ENCODE data around the gene IQGAP2. TPM values are rescaled to one million over a fixed set of nuclear protein-coding genes. Genes with fewer than 3 reads are reported as not detected.
A peak's percentile ranks its signal among the peaks of the same experiment; 100 is the strongest.

IQGAP2 gene
- total RNA-seq, 6 donors from 2014 or later: 24.3 to 57.6 (median 28.9) TPM

DNA sequence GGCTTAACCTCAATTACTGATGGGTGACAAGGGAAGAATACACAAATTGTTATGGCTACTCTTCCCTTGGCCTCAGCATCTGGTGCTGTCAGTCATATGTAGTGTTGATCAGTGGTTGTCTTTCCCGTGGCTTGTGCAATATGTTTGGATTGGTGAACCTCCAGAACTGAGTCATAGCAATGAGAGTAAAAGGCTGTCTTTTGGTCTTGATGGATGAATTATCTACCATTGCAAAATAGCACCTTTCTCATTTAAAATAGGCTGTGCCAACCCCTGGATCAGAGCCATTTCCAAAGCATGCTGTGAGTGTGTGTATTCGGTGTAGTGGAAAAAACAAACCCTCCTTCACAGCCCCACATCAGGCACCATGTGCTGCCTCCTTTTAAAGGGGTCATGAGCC, 298.2 kb downstream of the IQGAP2 start:
- Histone ChIP-seq H3K27ac (no peak overlapping the region), H3K36me3 (peaks cover 0 to 6% (median 3%) of the 10 kb centered on the region in 4 donors), H3K4me3 (no peak overlapping the region), H3K4me1 (peaks cover 0 to 3% (median 0%) of the 10 kb centered on the region in 4 donors), H3K27me3 (no peaks in the 10 kb centered on the region), H3K9me3 (no peaks in the 10 kb centered on the region)
- ATAC-seq (ENCODE audit: low FRiP score in 2 of 2) (no peak), DNase-seq (no peak)
- TF ChIP-seq POLR2A (IDR thresholded peaks at IDR 0.05): no peak
- no peak for TF ChIP-seq POLR2AphosphoS5 (IDR thresholded peaks at IDR 0.05)
- TF ChIP-seq, protein P1, sequence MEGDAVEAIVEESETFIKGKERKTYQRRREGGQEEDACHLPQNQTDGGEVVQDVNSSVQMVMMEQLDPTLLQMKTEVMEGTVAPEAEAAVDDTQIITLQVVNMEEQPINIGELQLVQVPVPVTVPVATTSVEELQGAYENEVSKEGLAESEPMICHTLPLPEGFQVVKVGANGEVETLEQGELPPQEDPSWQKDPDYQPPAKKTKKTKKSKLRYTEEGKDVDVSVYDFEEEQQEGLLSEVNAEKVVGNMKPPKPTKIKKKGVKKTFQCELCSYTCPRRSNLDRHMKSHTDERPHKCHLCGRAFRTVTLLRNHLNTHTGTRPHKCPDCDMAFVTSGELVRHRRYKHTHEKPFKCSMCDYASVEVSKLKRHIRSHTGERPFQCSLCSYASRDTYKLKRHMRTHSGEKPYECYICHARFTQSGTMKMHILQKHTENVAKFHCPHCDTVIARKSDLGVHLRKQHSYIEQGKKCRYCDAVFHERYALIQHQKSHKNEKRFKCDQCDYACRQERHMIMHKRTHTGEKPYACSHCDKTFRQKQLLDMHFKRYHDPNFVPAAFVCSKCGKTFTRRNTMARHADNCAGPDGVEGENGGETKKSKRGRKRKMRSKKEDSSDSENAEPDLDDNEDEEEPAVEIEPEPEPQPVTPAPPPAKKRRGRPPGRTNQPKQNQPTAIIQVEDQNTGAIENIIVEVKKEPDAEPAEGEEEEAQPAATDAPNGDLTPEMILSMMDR (IDR thresholded peaks at IDR 0.05): no peak
- WGBS, 2 donors: 73 to 82% methylated on average over 2 of the region's 2 CpGs

DNA sequence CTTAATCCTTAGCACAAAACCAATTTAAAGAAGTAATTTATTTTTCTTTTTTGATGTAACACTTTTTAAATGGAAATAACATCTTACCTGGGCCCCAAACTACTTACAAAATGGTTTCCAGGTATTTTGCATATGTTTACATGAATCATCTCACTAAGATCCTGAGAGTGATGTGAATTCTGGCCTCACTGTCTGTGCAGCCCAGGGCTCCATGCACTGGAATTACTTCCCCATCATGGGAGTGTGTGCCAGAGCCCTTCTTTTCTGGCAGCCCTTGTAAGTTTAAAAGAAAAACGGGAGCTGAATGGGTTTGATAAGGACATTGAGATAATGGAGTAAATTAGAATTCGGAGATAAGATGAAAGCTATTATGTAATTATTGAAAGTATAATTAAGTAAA, 300.6 kb downstream of the IQGAP2 start:
- DNase-seq (no peak), ATAC-seq (ENCODE audit: low FRiP score in 2 of 2) (no peak)
- H3K4me3 ChIP-seq: no peak overlapping the region
- H3K27ac ChIP-seq: no peak overlapping the region
- peaks cover 0 to 6% (median 3%) of the 10 kb centered on the region in 4 donors for H3K36me3 ChIP-seq
- TF ChIP-seq POLR2AphosphoS5 (IDR thresholded peaks at IDR 0.05): no peak
- no peak for TF ChIP-seq EP300 (IDR thresholded peaks at IDR 0.05)
- TF ChIP-seq POLR2A (IDR thresholded peaks at IDR 0.05): no peak
- TF ChIP-seq, protein P1 (IDR thresholded peaks at IDR 0.05): no peak
- no peaks in the 10 kb centered on the region for H3K4me1 ChIP-seq
- WGBS, 2 donors: 45 to 47% methylated on average over 2 of the region's 2 CpGs
- H3K27me3 ChIP-seq: no peaks in the 10 kb centered on the region
- H3K9me3 ChIP-seq: no peaks in the 10 kb centered on the region

DNA sequence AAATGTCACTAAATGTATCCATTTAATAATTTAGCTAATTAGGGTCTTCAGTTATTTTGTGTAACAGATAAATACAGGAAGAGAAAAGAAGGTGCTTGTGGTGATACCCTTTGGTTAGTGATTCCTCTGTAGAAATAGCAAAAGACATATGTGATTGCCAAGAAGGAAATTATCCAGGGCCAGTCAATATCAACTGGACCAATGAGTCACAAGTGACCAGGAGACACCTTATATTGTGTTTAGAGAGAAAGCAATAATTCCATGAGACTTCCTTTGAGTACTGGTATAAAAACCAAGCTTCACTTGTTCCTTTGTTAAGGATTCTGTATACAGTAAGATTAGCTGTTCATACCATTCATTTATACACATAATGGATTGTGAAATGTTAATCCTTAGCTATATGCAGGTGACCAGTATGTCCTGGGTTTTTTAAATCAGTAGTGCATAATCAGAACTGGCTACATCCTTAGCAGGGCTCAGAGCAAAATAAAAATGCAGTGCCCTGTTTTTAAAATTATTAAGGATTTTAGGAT, 301.1 kb downstream of the IQGAP2 start:
- no peak overlapping the region for H3K27ac ChIP-seq
- ATAC-seq (ENCODE audit: low FRiP score in 2 of 2) (no peak), DNase-seq (no peak)
- H3K9me3 ChIP-seq: no peaks in the 10 kb centered on the region
- no peaks in the 10 kb centered on the region for H3K27me3 ChIP-seq
- TF ChIP-seq, protein P1 (IDR thresholded peaks at IDR 0.05): no peak
- TF ChIP-seq POLR2A (IDR thresholded peaks at IDR 0.05) (no peak), EP300 (IDR thresholded peaks at IDR 0.05) (no peak), POLR2AphosphoS5 (IDR thresholded peaks at IDR 0.05) (no peak)
- no peak overlapping the region for H3K4me3 ChIP-seq
- H3K36me3 ChIP-seq: peaks cover 0 to 6% (median 3%) of the 10 kb centered on the region in 4 donors
- H3K4me1 ChIP-seq: no peaks in the 10 kb centered on the region

DNA sequence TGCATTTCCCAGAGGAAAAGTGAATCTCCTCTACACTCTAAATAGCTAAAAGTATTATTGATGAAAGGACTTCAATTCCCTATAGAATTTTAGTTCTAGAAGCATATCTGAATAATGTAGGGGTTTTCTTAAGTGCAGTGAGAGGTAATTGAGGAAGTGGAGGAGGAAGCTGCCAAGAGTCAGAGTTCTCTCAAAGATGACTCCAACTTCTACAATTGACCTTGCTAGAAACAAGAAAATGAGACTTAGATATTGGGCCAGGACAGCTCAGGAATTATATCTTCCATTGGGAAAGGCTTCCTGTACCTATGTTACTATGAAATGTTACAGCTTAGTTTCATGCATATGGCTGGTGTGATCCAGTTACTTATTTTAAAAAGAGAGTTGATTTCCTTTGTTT, 302.5 kb downstream of the IQGAP2 start:
- H3K27me3 ChIP-seq: no peaks in the 10 kb centered on the region
- ATAC-seq (ENCODE audit: low FRiP score in 2 of 2) (no peak), DNase-seq (no peak)
- H3K27ac ChIP-seq: no peak overlapping the region
- TF ChIP-seq POLR2AphosphoS5 (IDR thresholded peaks at IDR 0.05) (no peak), POLR2A (IDR thresholded peaks at IDR 0.05) (no peak), EP300 (IDR thresholded peaks at IDR 0.05) (no peak)
- TF ChIP-seq, protein P1 (IDR thresholded peaks at IDR 0.05): no peak
- H3K4me3 ChIP-seq: no peak overlapping the region
- no peaks in the 10 kb centered on the region for H3K4me1 ChIP-seq
- peaks cover 0 to 6% (median 3%) of the 10 kb centered on the region in 4 donors for H3K36me3 ChIP-seq
- no peaks in the 10 kb centered on the region for H3K9me3 ChIP-seq

DNA sequence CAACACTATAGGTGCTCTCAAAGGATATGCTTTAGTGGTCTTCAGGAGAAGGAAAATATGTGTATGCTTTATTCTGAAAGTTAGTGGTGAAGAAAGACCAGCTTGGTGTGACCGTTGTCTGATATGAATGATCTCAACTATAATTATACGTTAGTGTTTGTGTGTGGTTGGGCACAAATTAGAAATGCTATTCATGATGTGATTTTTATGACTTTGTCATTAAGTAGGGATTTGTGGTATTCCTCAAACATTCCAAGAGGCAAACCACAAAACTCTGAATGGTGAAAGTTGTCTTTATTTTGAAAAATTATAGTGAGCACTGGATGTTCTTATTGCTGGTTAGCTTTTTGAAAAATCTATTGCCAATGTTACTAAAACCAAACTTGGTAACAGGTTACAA, 306.7 kb downstream of the IQGAP2 start:
- Histone ChIP-seq H3K9me3 (no peaks in the 10 kb centered on the region), H3K27ac (no peak overlapping the region), H3K36me3 (no peaks in the 10 kb centered on the region), H3K4me1 (peaks cover 1 to 3% (median 2%) of the 10 kb centered on the region in 4 donors), H3K27me3 (peaks cover 0 to 3% (median 0%) of the 10 kb centered on the region in 4 donors), H3K4me3 (no peak overlapping the region)
- ATAC-seq (ENCODE audit: low FRiP score in 2 of 2) (peak in 1 of 2 donors; percentile 19), DNase-seq (no peak)
- WGBS, 2 donors: 81 to 86% methylated on average over 2 of the region's 2 CpGs
- TF ChIP-seq POLR2A (IDR thresholded peaks at IDR 0.05) (no peak), POLR2AphosphoS5 (IDR thresholded peaks at IDR 0.05) (no peak), EP300 (IDR thresholded peaks at IDR 0.05) (no peak)
- TF ChIP-seq, protein P1 (IDR thresholded peaks at IDR 0.05): no peak
